Activated CD8-positive, alpha-beta T cell treated with anti-CD3 and anti-CD28 coated beads for 36 hours (primary cell): ENCODE measurements around the gene CHERP. TPM values are rescaled to one million over a fixed set of nuclear protein-coding genes. Genes with fewer than 3 reads are reported as not detected.
A peak's percentile ranks its signal among the peaks of the same experiment; 100 is the strongest.

Experiments
- ATAC-seq: fragments of 200-7000 bp; cut with Tn5 transposase; one replicate; pipeline ENCODE4 v1.10.0; 2021; ENCODE audit warnings: mild to moderate bottlenecking, moderate library complexity
- CTCF ChIA-PET: fragments of 350-600 bp; sonication (Branson Sonifier 250); formaldehyde crosslinking; loops from one replicate; lab custom pipeline; 2021; ENCODE audit warnings: antibody characterized with exemption; lab: Charles Lee
- POLR2A ChIA-PET: fragments of 350-600 bp; sonication (Branson Sonifier 250); formaldehyde crosslinking; loops from one replicate; lab custom pipeline; 2021; ENCODE audit warnings: antibody characterized with exemption; lab: Charles Lee
- DNase-seq: peaks from one replicate; pipeline ENCODE4 v3.0.0-alpha.2; 2020
- H3K27ac Mint-ChIP-seq: one replicate; pipeline ENCODE4 v1.8.0; 2021; ENCODE audit warnings: mild to moderate bottlenecking, mixed read lengths
- H3K27me3 Mint-ChIP-seq: one replicate; pipeline ENCODE4 v1.8.0; 2021; ENCODE audit warnings: mixed read lengths
- H3K36me3 Mint-ChIP-seq: one replicate; pipeline ENCODE4 v1.8.0; 2021; ENCODE audit warnings: low read depth, mixed read lengths
- H3K4me1 Mint-ChIP-seq: one replicate; pipeline ENCODE4 v1.8.0; 2021; ENCODE audit warnings: low read depth, mixed read lengths
- H3K4me3 Mint-ChIP-seq: one replicate; pipeline ENCODE4 v1.8.0; 2021; ENCODE audit warnings: mild to moderate bottlenecking, moderate library complexity, mixed read lengths
- H3K9me3 Mint-ChIP-seq: one replicate; pipeline ENCODE4 v1.8.0; 2021; ENCODE audit warnings: mixed read lengths
- intact Hi-C: fragments of 100-400 bp; cut with micrococcal nuclease; formaldehyde crosslinking; loops from one replicate; pipeline ENCODE4 v1.10.0; 2022
- total RNA-seq, 2 experiments: library from RNA; stranded (reverse); gene quantifications; one replicate each; pipeline ENCODE4 v1.2.3, GENCODE V29; 2021
- TF ChIP-seq, protein P1 (sequence below): fragments of 200-600 bp; IDR thresholded peaks from one replicate; pipeline ENCODE4 v1.8.0; 2022; ENCODE audit warnings: antibody characterized with exemption, mild to moderate bottlenecking

Gene CHERP
- total RNA-seq, 2 experiments from 2014 or later = 57.5 to 59.6 TPM

- Mint-ChIP-seq H3K36me3 (peaks cover 17% of the 10 kb centered on the region), H3K4me3 (peak overlapping the region; percentile 87), H3K27ac (peak overlapping the region; percentile 74), H3K4me1 (peaks cover 86% of the 10 kb centered on the region), H3K27me3 (no peaks in the 10 kb centered on the region), H3K9me3 (no peaks in the 10 kb centered on the region)
- TF ChIP-seq, protein P1, sequence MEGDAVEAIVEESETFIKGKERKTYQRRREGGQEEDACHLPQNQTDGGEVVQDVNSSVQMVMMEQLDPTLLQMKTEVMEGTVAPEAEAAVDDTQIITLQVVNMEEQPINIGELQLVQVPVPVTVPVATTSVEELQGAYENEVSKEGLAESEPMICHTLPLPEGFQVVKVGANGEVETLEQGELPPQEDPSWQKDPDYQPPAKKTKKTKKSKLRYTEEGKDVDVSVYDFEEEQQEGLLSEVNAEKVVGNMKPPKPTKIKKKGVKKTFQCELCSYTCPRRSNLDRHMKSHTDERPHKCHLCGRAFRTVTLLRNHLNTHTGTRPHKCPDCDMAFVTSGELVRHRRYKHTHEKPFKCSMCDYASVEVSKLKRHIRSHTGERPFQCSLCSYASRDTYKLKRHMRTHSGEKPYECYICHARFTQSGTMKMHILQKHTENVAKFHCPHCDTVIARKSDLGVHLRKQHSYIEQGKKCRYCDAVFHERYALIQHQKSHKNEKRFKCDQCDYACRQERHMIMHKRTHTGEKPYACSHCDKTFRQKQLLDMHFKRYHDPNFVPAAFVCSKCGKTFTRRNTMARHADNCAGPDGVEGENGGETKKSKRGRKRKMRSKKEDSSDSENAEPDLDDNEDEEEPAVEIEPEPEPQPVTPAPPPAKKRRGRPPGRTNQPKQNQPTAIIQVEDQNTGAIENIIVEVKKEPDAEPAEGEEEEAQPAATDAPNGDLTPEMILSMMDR = no peak
- CTCF ChIA-PET = interaction anchor here (2.7 kb wide), 1 partner anchor 19 kb away, joined by 11 read pairs; no protein-coding TSS in a partner anchor
- DNase-seq = peak; percentile 70
- intact Hi-C loops = no loop called here
- POLR2A ChIA-PET = interaction anchor here (1.5 to 7.5 kb wide), 5 partner anchors 13 to 73 kb away, joined by 3 to 93 read pairs (median 6); partner anchors contain the start of genes MED26, SLC35E1 and SMIM7
- peak; percentile 8 for ATAC-seq
Measured at GRCh38 chr19:16585808-16586476, 43.7 kb upstream of the CHERP start.

GRCh38 chr19:16585094-16585801 is 43.0 kb upstream of the CHERP start:
- intact Hi-C loops = no loop called here

GRCh38 chr19:16584248-16585093 is 42.2 kb upstream of the CHERP start:
- intact Hi-C loops = no loop called here
- CTCF ChIA-PET = interaction anchor here (0.9 to 2.6 kb wide), 4 partner anchors 11 to 44 kb away, joined by 3 to 14 read pairs (median 3); partner anchors contain the start of gene MED26
- Mint-ChIP-seq H3K36me3 (peaks cover 19% of the 10 kb centered on the region), H3K9me3 (no peaks in the 10 kb centered on the region), H3K4me1 (peaks cover 85% of the 10 kb centered on the region), H3K4me3 (peak overlapping the region; percentile 87), H3K27ac (peak overlapping the region; percentile 74), H3K27me3 (no peaks in the 10 kb centered on the region)
- TF ChIP-seq, protein P1 = no peak
- POLR2A ChIA-PET = interaction anchor here (0.7 to 7.5 kb wide), 15 partner anchors 9 to 679 kb away, joined by 3 to 93 read pairs (median 4); partner anchors contain the start of genes CHERP, MED26, MYO9B and SLC35E1
- ATAC-seq (peak; percentile 79), DNase-seq (peak; percentile 96)

More at GRCh38 chr19:16585094-16585801, 43.0 kb upstream of the CHERP start:
- TF ChIP-seq, protein P1 = no peak
- POLR2A ChIA-PET = interaction anchor here (0.7 to 7.5 kb wide), 13 partner anchors 8 to 491 kb away, joined by 3 to 93 read pairs (median 4); partner anchors contain the start of genes CHERP, MED26, MYO9B and SLC35E1
- CTCF ChIA-PET = interaction anchor here (1.0 to 2.6 kb wide), 3 partner anchors 12 to 40 kb away, joined by 3 to 14 read pairs (median 3); no protein-coding TSS in a partner anchor
- Mint-ChIP-seq H3K4me1 (peaks cover 85% of the 10 kb centered on the region), H3K27me3 (no peaks in the 10 kb centered on the region), H3K9me3 (no peaks in the 10 kb centered on the region), H3K27ac (peak overlapping the region; percentile 74), H3K4me3 (peak overlapping the region; percentile 87), H3K36me3 (peaks cover 17% of the 10 kb centered on the region)
- no peak for ATAC-seq
- DNase-seq = no peak

DNA sequence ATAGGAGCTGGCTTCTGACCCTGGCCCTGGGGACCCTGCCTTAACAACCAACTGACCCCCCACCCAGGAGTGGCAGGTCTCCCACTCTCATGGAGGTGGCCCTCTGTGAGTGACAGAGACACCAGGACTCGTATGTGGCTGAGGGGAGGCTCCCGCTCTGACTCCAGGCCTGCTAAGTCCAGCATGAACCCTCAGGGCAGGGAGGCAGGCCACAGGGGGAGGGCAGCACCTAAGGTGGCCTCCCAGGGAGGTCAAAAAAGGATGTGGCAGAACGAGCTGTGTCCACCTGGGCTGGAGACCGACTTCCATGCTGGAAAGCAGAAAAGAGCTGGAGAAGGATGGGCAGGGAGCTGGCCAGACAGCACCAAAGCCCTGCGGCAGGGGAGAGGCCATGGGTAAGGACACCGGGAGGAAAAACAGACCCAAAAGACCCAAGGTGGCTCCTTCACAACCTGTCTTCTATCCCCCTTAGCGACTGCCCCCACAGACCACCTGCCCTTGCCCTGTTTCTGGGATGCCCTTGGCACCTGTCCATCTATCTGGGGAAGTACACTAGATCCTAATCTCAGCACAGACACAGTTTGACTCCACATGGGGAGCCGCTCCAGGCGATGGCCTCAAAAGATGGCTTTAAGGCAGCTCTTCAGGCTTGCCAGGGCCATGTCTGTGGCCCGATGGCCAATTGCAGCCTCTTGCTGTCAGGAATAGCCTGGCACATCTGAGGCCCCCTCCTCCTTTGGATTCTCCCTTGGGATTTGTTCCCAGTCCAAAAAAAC is 40.4 kb upstream of the CHERP start:
- POLR2A ChIA-PET = interaction anchor here (1.0 to 6.0 kb wide), 3 partner anchors 9 to 46 kb away, joined by 3 to 84 read pairs (median 7); partner anchors contain the start of gene SLC35E1
- CTCF ChIA-PET = interaction anchor here (2.6 kb wide), 1 partner anchor 9 kb away, joined by 14 read pairs; no protein-coding TSS in a partner anchor
- intact Hi-C loops = no loop called here
- DNase-seq = no peak
- Mint-ChIP-seq H3K27me3 (no peaks in the 10 kb centered on the region), H3K27ac (peak overlapping the region; percentile 74), H3K9me3 (no peaks in the 10 kb centered on the region), H3K4me1 (peaks cover 76% of the 10 kb centered on the region), H3K36me3 (peaks cover 28% of the 10 kb centered on the region), H3K4me3 (no peak overlapping the region)
- TF ChIP-seq, protein P1 = no peak
- no peak for ATAC-seq
